Skeletal muscle satellite cell (primary cell): ENCODE measurements around the gene ATE1.

Source experiments
- H3K27me3 ChIP-seq: 2 replicates; pipeline ENCODE4 v1.7.0; 2013; ENCODE audit warnings: low read length; ENCODE audit not compliant: control insufficient read depth, insufficient read depth
- H3K36me3 ChIP-seq: 2 replicates; pipeline ENCODE4 v1.7.0; 2013; ENCODE audit warnings: mild to moderate bottlenecking, control low read depth, low read length; ENCODE audit not compliant: insufficient read depth
- H3K4me1 ChIP-seq: 2 replicates; pipeline ENCODE4 v1.7.0; 2013; ENCODE audit warnings: low read length; ENCODE audit not compliant: control insufficient read depth, insufficient read depth
- H3K4me2 ChIP-seq: 2 replicates; pipeline ENCODE4 v1.7.0; 2013; ENCODE audit warnings: mild to moderate bottlenecking, low read length
- H3K4me3 ChIP-seq: 2 replicates; pipeline ENCODE4 v1.7.0; 2013; ENCODE audit warnings: low read length
- H3K9ac ChIP-seq: 2 replicates; pipeline ENCODE4 v1.7.0; 2013; ENCODE audit warnings: mild to moderate bottlenecking, low read depth, low read length, moderate library complexity
- H3K9me3 ChIP-seq: replicated peaks from 2 replicates; pipeline ENCODE4 v1.7.0; 2013; ENCODE audit warnings: mild to moderate bottlenecking, control low read depth, low read length

Gene ATE1

GRCh38 chr10:121899727-121900126, 28.1 kb downstream of the ATE1 start:
- Histone ChIP-seq H3K4me2 (no peak overlapping the region), H3K36me3 (peaks cover 13% of the 10 kb centered on the region), H3K4me1 (no peaks in the 10 kb centered on the region), H3K4me3 (no peak overlapping the region), H3K27me3 (no peaks in the 10 kb centered on the region), H3K9me3 (no peaks in the 10 kb centered on the region), H3K9ac (no peak overlapping the region)

GRCh38 chr10:121891103-121891502, 36.7 kb downstream of the ATE1 start:
- Histone ChIP-seq H3K4me3 (no peak overlapping the region), H3K27me3 (no peaks in the 10 kb centered on the region), H3K9ac (no peak overlapping the region), H3K4me2 (no peak overlapping the region), H3K4me1 (no peaks in the 10 kb centered on the region), H3K9me3 (no peaks in the 10 kb centered on the region), H3K36me3 (peaks cover 6% of the 10 kb centered on the region)

- no peaks in the 10 kb centered on the region for H3K27me3 ChIP-seq
- no peak overlapping the region for H3K4me2 ChIP-seq
- no peak overlapping the region for H3K4me3 ChIP-seq
- no peaks in the 10 kb centered on the region for H3K4me1 ChIP-seq
- H3K9ac ChIP-seq, result no peak overlapping the region
- no peaks in the 10 kb centered on the region for H3K9me3 ChIP-seq
- peaks cover 6% of the 10 kb centered on the region for H3K36me3 ChIP-seq
These were observed 38.6 kb downstream of the ATE1 start for GRCh38 chr10:121889212-121889611.

GRCh38 chr10:121886997-121887622, 40.7 kb downstream of the ATE1 start:
- no peaks in the 10 kb centered on the region for H3K27me3 ChIP-seq
- no peak overlapping the region for H3K9ac ChIP-seq
- no peak overlapping the region for H3K4me2 ChIP-seq
- H3K36me3 ChIP-seq, result peaks cover 6% of the 10 kb centered on the region
- H3K9me3 ChIP-seq, result no peaks in the 10 kb centered on the region
- H3K4me1 ChIP-seq, result no peaks in the 10 kb centered on the region
- H3K4me3 ChIP-seq, result no peak overlapping the region

- H3K9ac ChIP-seq, result no peak overlapping the region
- no peaks in the 10 kb centered on the region for H3K27me3 ChIP-seq
- H3K4me1 ChIP-seq, result no peaks in the 10 kb centered on the region
These were observed 41.6 kb downstream of the ATE1 start for GRCh38 chr10:121886181-121886580.

GRCh38 chr10:121880895-121881294, 46.9 kb downstream of the ATE1 start:
- Histone ChIP-seq H3K36me3 (no peaks in the 10 kb centered on the region), H3K4me1 (no peaks in the 10 kb centered on the region), H3K4me3 (no peak overlapping the region), H3K9me3 (no peaks in the 10 kb centered on the region), H3K9ac (no peak overlapping the region), H3K4me2 (no peak overlapping the region), H3K27me3 (no peaks in the 10 kb centered on the region)

More at GRCh38 chr10:121886181-121886580, 41.6 kb downstream of the ATE1 start:
- no peak overlapping the region for H3K4me3 ChIP-seq
- peaks cover 4% of the 10 kb centered on the region for H3K36me3 ChIP-seq
- H3K4me2 ChIP-seq, result no peak overlapping the region
- no peaks in the 10 kb centered on the region for H3K9me3 ChIP-seq

- Histone ChIP-seq H3K27me3 (no peaks in the 10 kb centered on the region), H3K4me1 (no peaks in the 10 kb centered on the region), H3K4me3 (no peak overlapping the region), H3K4me2 (no peak overlapping the region), H3K36me3 (no peaks in the 10 kb centered on the region), H3K9ac (no peak overlapping the region), H3K9me3 (no peaks in the 10 kb centered on the region)
These were observed 48.4 kb downstream of the ATE1 start for GRCh38 chr10:121879476-121879875.

- Histone ChIP-seq H3K27me3 (no peaks in the 10 kb centered on the region), H3K9ac (no peak overlapping the region), H3K36me3 (peaks cover 11% of the 10 kb centered on the region), H3K4me3 (no peak overlapping the region), H3K4me2 (no peak overlapping the region), H3K4me1 (no peaks in the 10 kb centered on the region), H3K9me3 (no peaks in the 10 kb centered on the region)
These were observed 54.6 kb downstream of the ATE1 start for GRCh38 chr10:121873236-121873635.

GRCh38 chr10:121870413-121870812, 57.4 kb downstream of the ATE1 start:
- Histone ChIP-seq H3K4me3 (no peak overlapping the region), H3K36me3 (peaks cover 11% of the 10 kb centered on the region), H3K9me3 (no peaks in the 10 kb centered on the region), H3K27me3 (no peaks in the 10 kb centered on the region), H3K9ac (no peak overlapping the region), H3K4me1 (no peaks in the 10 kb centered on the region), H3K4me2 (no peak overlapping the region)

- Histone ChIP-seq H3K27me3 (no peaks in the 10 kb centered on the region), H3K4me3 (no peak overlapping the region), H3K36me3 (peaks cover 11% of the 10 kb centered on the region), H3K4me1 (no peaks in the 10 kb centered on the region), H3K9me3 (no peaks in the 10 kb centered on the region), H3K4me2 (no peak overlapping the region), H3K9ac (no peak overlapping the region)
These were observed 62.3 kb downstream of the ATE1 start for GRCh38 chr10:121865554-121865953.

- no peak overlapping the region for H3K4me3 ChIP-seq
- H3K4me2 ChIP-seq, result no peak overlapping the region
- no peaks in the 10 kb centered on the region for H3K4me1 ChIP-seq
- H3K27me3 ChIP-seq, result no peaks in the 10 kb centered on the region
- H3K9ac ChIP-seq, result no peak overlapping the region
- no peaks in the 10 kb centered on the region for H3K9me3 ChIP-seq
- peaks cover 11% of the 10 kb centered on the region for H3K36me3 ChIP-seq
These were observed 63.2 kb downstream of the ATE1 start for GRCh38 chr10:121864653-121865052.

GRCh38 chr10:121864168-121864567, 63.7 kb downstream of the ATE1 start:
- no peak overlapping the region for H3K9ac ChIP-seq
- no peaks in the 10 kb centered on the region for H3K27me3 ChIP-seq
- no peaks in the 10 kb centered on the region for H3K9me3 ChIP-seq
- no peak overlapping the region for H3K4me2 ChIP-seq
- peaks cover 7% of the 10 kb centered on the region for H3K36me3 ChIP-seq
- H3K4me3 ChIP-seq, result no peak overlapping the region
- H3K4me1 ChIP-seq, result no peaks in the 10 kb centered on the region
